Smooth muscle cell (in vitro differentiated cells): ENCODE measurements around the gene TAF11L2. TPM values are rescaled to one million over a fixed set of nuclear protein-coding genes. Genes with fewer than 3 reads are reported as not detected.
"Not testable (repeated sequence)": the region's sequence is repeated elsewhere in the genome, so short reads cannot be mapped to it uniquely, and the experiment has no call there.

ENCODE experiments used
- DNase-seq: peaks from one replicate; lab custom pipeline; 2025; ENCODE audit not compliant: unreplicated experiment; lab: John Stamatoyannopoulos, UW
- H2AFZ ChIP-seq: fragments of 200-600 bp; sonication (generic); 2 replicates; pipeline ENCODE4 v1.6.0; 2016; ENCODE audit warnings: antibody characterized with exemption, low read depth, mild to moderate bottlenecking
- H3F3A ChIP-seq: fragments of 200-600 bp; sonication (generic); 2 replicates; pipeline ENCODE4 v1.6.0; 2017; ENCODE audit warnings: antibody characterized with exemption, low read depth
- H3K27ac ChIP-seq: fragments of 200-600 bp; sonication (generic); 2 replicates; pipeline ENCODE4 v1.5.1; 2016; ENCODE audit warnings: low read depth, mild to moderate bottlenecking
- H3K27me3 ChIP-seq: fragments of 200-600 bp; sonication (generic); 2 replicates; pipeline ENCODE4 v1.6.1; 2016; ENCODE audit warnings: low read depth, mild to moderate bottlenecking
- H3K36me3 ChIP-seq: fragments of 200-600 bp; sonication (generic); 2 replicates; pipeline ENCODE4 v1.5.1; 2016; ENCODE audit warnings: low read depth
- H3K4me1 ChIP-seq: fragments of 200-600 bp; sonication (generic); 2 replicates; pipeline ENCODE4 v1.5.1; 2016; ENCODE audit warnings: low read depth
- H3K4me2 ChIP-seq: fragments of 200-600 bp; sonication (generic); 2 replicates; pipeline ENCODE4 v1.6.0; 2016; ENCODE audit warnings: mild to moderate bottlenecking
- H3K4me3 ChIP-seq: fragments of 200-600 bp; sonication (generic); 2 replicates; pipeline ENCODE4 v1.5.1; 2016; ENCODE audit warnings: mild to moderate bottlenecking
- H3K79me2 ChIP-seq: fragments of 200-600 bp; sonication (generic); 2 replicates; pipeline ENCODE4 v1.6.0; 2016; ENCODE audit warnings: low read depth, mild to moderate bottlenecking
- H3K9ac ChIP-seq: fragments of 200-600 bp; sonication (generic); 2 replicates; pipeline ENCODE4 v1.6.0; 2016; ENCODE audit warnings: low read depth
- H3K9me3 ChIP-seq: fragments of 200-600 bp; sonication (generic); replicated peaks from 2 replicates; pipeline ENCODE4 v1.5.1; 2016; ENCODE audit warnings: low read depth
- H4K20me1 ChIP-seq: fragments of 200-600 bp; sonication (generic); 2 replicates; pipeline ENCODE4 v1.6.0; 2016; ENCODE audit warnings: low read depth
- WGBS: methylation state at CpG from one replicate; pipeline ENCODE4 v1.1.7; 2016; ENCODE audit warnings: low lambda C conversion rate; 5-methylcytosine and 5-hydroxymethylcytosine counted together
- polyA plus RNA-seq: library from polyadenylated mRNA; unstranded; fragments of >200 nt; fragmentation: Nextera tagmentation; extraction: Ambion mirVana; gene quantifications from 2 replicates; pipeline ENCODE4 v1.2.1, GENCODE V29; 2016
- total RNA-seq: library from RNA; depleted of rRNA; stranded (reverse); fragments of >200 nt; gene quantifications from 2 replicates; pipeline ENCODE4 v1.2.3, GENCODE V29; 2014
- TF ChIP-seq, protein P1 (sequence below): fragments of 200-600 bp; sonication (generic); IDR thresholded peaks from 2 replicates; pipeline ENCODE4 v1.5.1; 2017; ENCODE audit warnings: borderline replicate concordance, mild to moderate bottlenecking, antibody characterized with exemption; ENCODE audit not compliant: insufficient read depth, poor library complexity, severe bottlenecking

The TAF11L2 gene
- not detected in 2 replicates for total RNA-seq
- polyA plus RNA-seq = not detected in 2 replicates

- not testable (repeated sequence) for H3F3A ChIP-seq, H3K9ac ChIP-seq, DNase-seq, H2AFZ ChIP-seq, H3K9me3 ChIP-seq, H4K20me1 ChIP-seq, H3K27ac ChIP-seq, H3K4me3 ChIP-seq, H3K79me2 ChIP-seq, H3K27me3 ChIP-seq, H3K4me1 ChIP-seq, H3K4me2 ChIP-seq, H3K36me3 ChIP-seq
- WGBS = 94% methylated on average over 8 of the region's 8 CpGs
Measured at GRCh38 chr5:17497931-17498330, at the start of gene TAF11L2. TSS of gene TAF11L2 (plus strand) at chr5:17498231.

DNA sequence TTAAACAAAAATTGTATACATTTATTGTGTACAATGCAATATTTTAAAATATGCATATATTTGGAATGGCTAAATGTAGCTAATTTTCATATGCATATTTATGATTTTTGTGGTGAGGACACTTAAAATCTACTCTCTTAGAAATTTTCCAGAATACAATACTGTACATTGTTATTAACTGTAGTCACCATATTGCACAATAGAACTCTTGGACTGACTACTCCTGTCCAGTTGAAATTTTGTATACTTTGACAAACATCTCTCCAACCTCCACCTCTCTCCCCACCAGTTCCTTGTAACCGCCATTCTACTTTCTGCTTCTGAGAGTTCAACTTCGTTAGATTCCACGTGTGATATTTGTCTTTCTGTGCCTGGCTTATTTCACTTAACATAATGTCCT lies 49.2 kb upstream of the TAF11L2 start:
- no peaks in the 10 kb centered on the region for H3K27me3 ChIP-seq
- H3K36me3 ChIP-seq = no peaks in the 10 kb centered on the region
- WGBS = 92% methylated on average over 3 of the region's 3 CpGs
- no peaks in the 10 kb centered on the region for H3K4me1 ChIP-seq
- H3K9me3 ChIP-seq = no peaks in the 10 kb centered on the region
- no peaks in the 10 kb centered on the region for H4K20me1 ChIP-seq
- no peak overlapping the region for H3K4me3 ChIP-seq
- no peak for DNase-seq
- TF ChIP-seq, protein P1, sequence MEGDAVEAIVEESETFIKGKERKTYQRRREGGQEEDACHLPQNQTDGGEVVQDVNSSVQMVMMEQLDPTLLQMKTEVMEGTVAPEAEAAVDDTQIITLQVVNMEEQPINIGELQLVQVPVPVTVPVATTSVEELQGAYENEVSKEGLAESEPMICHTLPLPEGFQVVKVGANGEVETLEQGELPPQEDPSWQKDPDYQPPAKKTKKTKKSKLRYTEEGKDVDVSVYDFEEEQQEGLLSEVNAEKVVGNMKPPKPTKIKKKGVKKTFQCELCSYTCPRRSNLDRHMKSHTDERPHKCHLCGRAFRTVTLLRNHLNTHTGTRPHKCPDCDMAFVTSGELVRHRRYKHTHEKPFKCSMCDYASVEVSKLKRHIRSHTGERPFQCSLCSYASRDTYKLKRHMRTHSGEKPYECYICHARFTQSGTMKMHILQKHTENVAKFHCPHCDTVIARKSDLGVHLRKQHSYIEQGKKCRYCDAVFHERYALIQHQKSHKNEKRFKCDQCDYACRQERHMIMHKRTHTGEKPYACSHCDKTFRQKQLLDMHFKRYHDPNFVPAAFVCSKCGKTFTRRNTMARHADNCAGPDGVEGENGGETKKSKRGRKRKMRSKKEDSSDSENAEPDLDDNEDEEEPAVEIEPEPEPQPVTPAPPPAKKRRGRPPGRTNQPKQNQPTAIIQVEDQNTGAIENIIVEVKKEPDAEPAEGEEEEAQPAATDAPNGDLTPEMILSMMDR = no peak
- no peak overlapping the region for H2AFZ ChIP-seq
- H3K79me2 ChIP-seq = no peaks in the 10 kb centered on the region
- H3K4me2 ChIP-seq = no peak overlapping the region
- no peak overlapping the region for H3K27ac ChIP-seq
- H3K9ac ChIP-seq = no peak overlapping the region
- H3F3A ChIP-seq = no peaks in the 10 kb centered on the region

DNA sequence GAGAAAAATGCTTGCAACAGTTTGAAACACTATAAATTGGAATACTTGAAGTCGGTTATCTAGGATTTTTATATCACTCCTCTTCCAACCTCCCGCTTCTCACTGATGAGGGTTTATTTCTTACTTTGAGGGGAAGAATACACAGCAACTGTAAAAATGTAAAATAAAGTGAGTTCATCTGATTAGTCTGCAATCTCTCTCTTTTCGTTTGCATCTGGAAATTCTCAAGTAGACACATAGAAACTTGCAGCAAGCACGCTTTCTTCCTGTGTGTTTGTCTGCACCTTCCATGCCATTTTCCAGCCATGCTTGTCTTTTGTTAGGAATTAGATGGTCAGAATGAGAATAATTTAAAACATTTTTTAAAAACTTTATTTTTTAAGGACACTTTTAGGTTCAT lies 45.1 kb upstream of the TAF11L2 start:
- TF ChIP-seq, protein P1 = no peak

GRCh38 chr5:17455942-17456341 lies 42.1 kb upstream of the TAF11L2 start:
- H3K9me3 ChIP-seq = no peaks in the 10 kb centered on the region

More for the DNA sequence above, 45.1 kb upstream of the TAF11L2 start:
- no peaks in the 10 kb centered on the region for H3K79me2 ChIP-seq
- H3K27ac ChIP-seq = no peak overlapping the region
- H3K4me1 ChIP-seq = no peaks in the 10 kb centered on the region
- no peak overlapping the region for H2AFZ ChIP-seq
- no peaks in the 10 kb centered on the region for H4K20me1 ChIP-seq
- no peak overlapping the region for H3K4me3 ChIP-seq
- no peak overlapping the region for H3K4me2 ChIP-seq
- no peaks in the 10 kb centered on the region for H3K9me3 ChIP-seq
- no peaks in the 10 kb centered on the region for H3K36me3 ChIP-seq
- 73% methylated on average over 4 of the region's 4 CpGs for WGBS
- no peaks in the 10 kb centered on the region for H3F3A ChIP-seq
- H3K27me3 ChIP-seq = no peaks in the 10 kb centered on the region
- no peak overlapping the region for H3K9ac ChIP-seq
- DNase-seq = no peak

More at GRCh38 chr5:17455942-17456341, 42.1 kb upstream of the TAF11L2 start:
- no peaks in the 10 kb centered on the region for H3K27me3 ChIP-seq
- H3K9ac ChIP-seq = no peak overlapping the region
- H3K27ac ChIP-seq = no peak overlapping the region
- H3K36me3 ChIP-seq = no peaks in the 10 kb centered on the region
- 79% methylated on average over 3 of the region's 3 CpGs for WGBS
- H3K4me3 ChIP-seq = no peak overlapping the region
- H2AFZ ChIP-seq = no peak overlapping the region
- TF ChIP-seq, protein P1 = no peak
- no peak overlapping the region for H3K4me2 ChIP-seq
- no peaks in the 10 kb centered on the region for H4K20me1 ChIP-seq
- H3K4me1 ChIP-seq = no peaks in the 10 kb centered on the region
- no peaks in the 10 kb centered on the region for H3F3A ChIP-seq
- no peak for DNase-seq
- H3K79me2 ChIP-seq = no peaks in the 10 kb centered on the region
